Stomach (tissue), 9 donors: ENCODE results near the gene GPR27. TPM values are rescaled to one million over a fixed set of nuclear protein-coding genes. Genes with fewer than 3 reads are reported as not detected.

ENCODE experiments used
- DNase-seq, 2 donors: peaks; one replicate each; pipeline versions ENCODE4 v3.0.0 to v3.0.0-alpha.2; 2013 to 2019
- H3K27ac ChIP-seq, 5 donors: fragments of 200-600 bp in 4 of 5; sonication (generic) in 4 of 5; one replicate each; pipeline ENCODE4 v1.5.1; 2013 to 2019; ENCODE audit warnings: mild to moderate bottlenecking in 1 of 5, moderate library complexity in 1 of 5
- H3K27me3 ChIP-seq, 3 donors: fragments of 200-600 bp; sonication (generic); one replicate each; pipeline ENCODE4 v1.5.1; 2017 to 2019; ENCODE audit warnings: mixed run types in 1 of 3
- H3K36me3 ChIP-seq, 4 donors: fragments of 200-600 bp; sonication (generic); 1 replicate in 3 of 4; 2 replicates in 1 of 4; pipeline ENCODE4 v1.5.1; 2016 to 2019
- H3K4me1 ChIP-seq, 4 donors: fragments of 200-600 bp; sonication (generic); one replicate each; pipeline ENCODE4 v1.5.1; 2016 to 2019
- H3K4me3 ChIP-seq, 4 donors: fragments of 200-600 bp; sonication (generic) in 3 of 4; one replicate each; pipeline ENCODE4 v1.5.1; 2016 to 2019; ENCODE audit warnings: mild to moderate bottlenecking in 1 of 4
- H3K9me3 ChIP-seq, 4 donors: fragments of 200-600 bp; sonication (generic); one replicate each; pipeline ENCODE4 v1.5.1; 2016 to 2019
- EP300 ChIP-seq: sonication (generic); formaldehyde crosslinking; IDR thresholded peaks from one replicate; pipeline ENCODE4 v1.6.1; 2017; ENCODE audit warnings: antibody characterized with exemption
- POLR2A ChIP-seq, 4 donors: fragments of 450-650 bp; IDR thresholded peaks; one replicate each; pipeline ENCODE4 v1.6.1; 2016; ENCODE audit warnings: antibody characterized with exemption in 4 of 4, control low read depth in 2 of 4, mild to moderate bottlenecking in 1 of 4, moderate library complexity in 1 of 4
- POLR2AphosphoS5 ChIP-seq, 3 donors: sonication (generic); formaldehyde crosslinking; IDR thresholded peaks; one replicate each; pipeline ENCODE4 v1.6.1; 2016; ENCODE audit warnings: antibody characterized with exemption in 3 of 3
- WGBS, 5 donors: extraction: QIAGEN DNeasy Blood & Tissue Kit in 3 of 5; methylation state at CpG; one replicate each; pipeline versions ENCODE4 v1.1.5 to v1.1.7; 2013 to 2018; 5-methylcytosine and 5-hydroxymethylcytosine counted together
- intact Hi-C: fragments of 100-400 bp; cut with DNase I; formaldehyde crosslinking; loops from one replicate; pipeline ENCODE4 v1.15.1; 2023; ENCODE audit warnings: low total_unique reads
- polyA plus RNA-seq, 3 donors: library from polyadenylated mRNA; stranded (reverse); fragments of 200-250 nt; gene quantifications; one replicate each; pipeline ENCODE4 v1.2.3, GENCODE V29; 2013
- total RNA-seq, 5 donors: library from RNA; depleted of rRNA; stranded (reverse); fragments of >200 nt; gene quantifications; one replicate each; pipeline versions ENCODE4 v1.1.0 to v1.2.3, GENCODE V29; 2014 to 2016
- TF ChIP-seq, protein P1 (sequence below), 7 experiments: fragments of 450-650 bp in 4 of 7; fragments of 200-600 bp in 3 of 7; sonication (generic) in 3 of 7; IDR thresholded peaks; one replicate each; pipeline ENCODE4 v1.5.1; 2016 to 2019; ENCODE audit warnings: antibody characterized with exemption in 7 of 7, control low read depth in 2 of 7, mild to moderate bottlenecking in 1 of 7
- donor health status: healthy with polysubstance abuse.
- donor health status: Bipolar disorder and iron deficiency.
- donor health status: healthy.

The GPR27 gene
- total and polyA plus RNA-seq, 8 donors, result 0.45 to 5.1 (median 2.6) TPM; not detected in 1

DNA sequence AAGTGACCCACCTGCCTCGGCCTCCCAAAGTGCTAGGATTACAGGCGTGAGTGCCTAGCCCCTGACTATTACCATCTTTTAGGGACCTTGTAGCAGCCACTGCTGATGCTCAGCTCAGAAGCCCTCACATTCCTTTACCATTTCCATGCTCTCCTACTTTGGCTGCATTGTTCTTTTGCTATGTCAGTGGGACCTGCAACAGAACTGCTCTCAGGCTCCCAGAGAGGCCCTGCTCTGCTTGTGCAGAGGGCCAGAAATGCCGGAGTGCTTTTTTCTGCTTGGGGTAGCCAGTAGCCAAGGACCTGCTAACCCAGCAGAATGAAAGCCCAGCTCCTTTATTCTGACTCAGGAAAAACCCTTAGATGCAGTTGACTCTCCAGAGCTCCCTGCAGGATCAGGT, 49.6 kb downstream of the GPR27 start:
- Histone ChIP-seq H3K4me3 (no peak overlapping the region), H3K9me3 (no peaks in the 10 kb centered on the region), H3K36me3 (no peaks in the 10 kb centered on the region), H3K27me3 (peaks cover 0 to 34% (median 0%) of the 10 kb centered on the region in 3 donors), H3K27ac (no peak overlapping the region), H3K4me1 (no peaks in the 10 kb centered on the region)
- WGBS, 5 donors, result 77 to 94% (median 85%) methylated on average over 3 of the region's 3 CpGs
- TF ChIP-seq, protein P1, sequence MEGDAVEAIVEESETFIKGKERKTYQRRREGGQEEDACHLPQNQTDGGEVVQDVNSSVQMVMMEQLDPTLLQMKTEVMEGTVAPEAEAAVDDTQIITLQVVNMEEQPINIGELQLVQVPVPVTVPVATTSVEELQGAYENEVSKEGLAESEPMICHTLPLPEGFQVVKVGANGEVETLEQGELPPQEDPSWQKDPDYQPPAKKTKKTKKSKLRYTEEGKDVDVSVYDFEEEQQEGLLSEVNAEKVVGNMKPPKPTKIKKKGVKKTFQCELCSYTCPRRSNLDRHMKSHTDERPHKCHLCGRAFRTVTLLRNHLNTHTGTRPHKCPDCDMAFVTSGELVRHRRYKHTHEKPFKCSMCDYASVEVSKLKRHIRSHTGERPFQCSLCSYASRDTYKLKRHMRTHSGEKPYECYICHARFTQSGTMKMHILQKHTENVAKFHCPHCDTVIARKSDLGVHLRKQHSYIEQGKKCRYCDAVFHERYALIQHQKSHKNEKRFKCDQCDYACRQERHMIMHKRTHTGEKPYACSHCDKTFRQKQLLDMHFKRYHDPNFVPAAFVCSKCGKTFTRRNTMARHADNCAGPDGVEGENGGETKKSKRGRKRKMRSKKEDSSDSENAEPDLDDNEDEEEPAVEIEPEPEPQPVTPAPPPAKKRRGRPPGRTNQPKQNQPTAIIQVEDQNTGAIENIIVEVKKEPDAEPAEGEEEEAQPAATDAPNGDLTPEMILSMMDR (IDR thresholded peaks at IDR 0.05), result no peak
- TF ChIP-seq POLR2AphosphoS5 (IDR thresholded peaks at IDR 0.05) (no peak), EP300 (no peak), POLR2A (IDR thresholded peaks at IDR 0.05) (no peak)
- no peak for DNase-seq
- intact Hi-C loops, result no loop called here

DNA sequence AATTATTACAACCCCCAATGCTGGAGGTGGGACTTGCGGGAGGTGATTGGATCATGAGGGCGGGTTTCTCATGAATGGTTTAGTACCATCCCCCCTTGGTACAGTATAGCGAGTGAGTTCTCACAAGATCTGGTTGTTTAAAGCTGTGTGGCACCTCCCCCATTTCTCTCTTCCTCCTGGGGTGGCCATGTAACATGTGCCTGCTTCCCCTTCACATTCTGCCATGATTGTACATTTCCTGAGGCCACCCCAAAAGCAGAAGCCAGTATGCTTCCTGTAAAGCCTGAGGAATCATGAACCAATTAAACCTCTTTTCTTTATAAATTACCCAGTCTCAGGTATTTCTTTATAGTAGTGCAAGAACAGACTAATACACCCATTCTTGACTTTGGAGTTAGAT, 51.5 kb downstream of the GPR27 start:
- WGBS, 5 donors, result 84 to 90% (median 86%) methylated on average over 3 of the region's 3 CpGs
- TF ChIP-seq POLR2AphosphoS5 (IDR thresholded peaks at IDR 0.05) (no peak), EP300 (no peak), POLR2A (IDR thresholded peaks at IDR 0.05) (no peak)
- TF ChIP-seq, protein P1 (IDR thresholded peaks at IDR 0.05), result no peak
- H3K4me1 ChIP-seq, result no peaks in the 10 kb centered on the region
- H3K27ac ChIP-seq, result peak overlapping the region in 1 of 5 donors; percentile 42
- peaks cover 0 to 26% (median 0%) of the 10 kb centered on the region in 3 donors for H3K27me3 ChIP-seq
- no peaks in the 10 kb centered on the region for H3K9me3 ChIP-seq
- no peaks in the 10 kb centered on the region for H3K36me3 ChIP-seq
- intact Hi-C loops, result no loop called here
- no peak for DNase-seq
- H3K4me3 ChIP-seq, result no peak overlapping the region

DNA sequence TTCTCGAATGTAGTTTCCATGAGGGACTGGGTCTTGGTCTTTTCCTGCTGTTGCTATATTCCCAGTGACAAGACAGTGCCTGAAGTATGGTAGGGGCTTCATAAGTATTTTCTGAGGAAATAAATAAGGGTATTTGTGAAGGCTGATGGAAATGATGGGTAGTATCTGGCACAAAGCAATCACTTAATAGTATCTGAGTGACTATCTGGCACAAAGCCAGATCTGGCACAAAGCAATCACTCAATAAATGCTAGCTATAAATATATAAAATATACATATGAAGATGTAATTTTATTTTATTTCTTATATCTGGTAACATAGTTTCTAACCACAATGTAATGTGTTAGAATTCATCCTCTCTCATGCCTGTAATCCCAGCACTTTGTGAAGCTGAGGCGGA, 52.0 kb downstream of the GPR27 start:
- Histone ChIP-seq H3K27me3 (peaks cover 0 to 22% (median 0%) of the 10 kb centered on the region in 3 donors), H3K27ac (peak overlapping the region in 1 of 5 donors; percentile 42), H3K9me3 (no peaks in the 10 kb centered on the region), H3K4me1 (no peaks in the 10 kb centered on the region), H3K36me3 (no peaks in the 10 kb centered on the region), H3K4me3 (no peak overlapping the region)
- 81 to 96% (median 86%) methylated on average over 2 of the region's 2 CpGs for WGBS, 5 donors
- TF ChIP-seq POLR2A (IDR thresholded peaks at IDR 0.05) (no peak), EP300 (no peak), POLR2AphosphoS5 (IDR thresholded peaks at IDR 0.05) (no peak)
- TF ChIP-seq, protein P1 (IDR thresholded peaks at IDR 0.05), result no peak
- DNase-seq, result no peak
- intact Hi-C loops, result no loop called here

Other genes starting within 250 kb of the GPR27 start
- gene FOXP1, start 170.1 kb upstream of the GPR27 start, total RNA-seq, result 100 to 1,000 TPM; 109 to 215 (median 159) TPM
- 10 to 100 TPM; 12.3 to 20.5 (median 15.6) TPM for gene FOXP1, start 170.1 kb upstream of the GPR27 start, polyA plus RNA-seq
- 10 to 100 TPM in 4 of 5 donors, 1 to 10 TPM in 1; 4.1 to 25.9 (median 14.0) TPM for gene EIF4E3, start 28.5 kb upstream of the GPR27 start, total RNA-seq
- 10 to 100 TPM in 2 of 3 donors, 1 to 10 TPM in 1; 7.9 to 15.9 (median 15.0) TPM for gene EIF4E3, start 28.5 kb upstream of the GPR27 start, polyA plus RNA-seq
- gene PROK2, start 31.3 kb downstream of the GPR27 start, total RNA-seq, result not detected
- gene PROK2, start 31.3 kb downstream of the GPR27 start, polyA plus RNA-seq, result 1 to 10 TPM in 2 of 3 donors, under 1 TPM in 1; 0.58 to 5.7 (median 1.1) TPM